ENCODE measurements around the gene JAZF1.

JAZF1 gene

DNA sequence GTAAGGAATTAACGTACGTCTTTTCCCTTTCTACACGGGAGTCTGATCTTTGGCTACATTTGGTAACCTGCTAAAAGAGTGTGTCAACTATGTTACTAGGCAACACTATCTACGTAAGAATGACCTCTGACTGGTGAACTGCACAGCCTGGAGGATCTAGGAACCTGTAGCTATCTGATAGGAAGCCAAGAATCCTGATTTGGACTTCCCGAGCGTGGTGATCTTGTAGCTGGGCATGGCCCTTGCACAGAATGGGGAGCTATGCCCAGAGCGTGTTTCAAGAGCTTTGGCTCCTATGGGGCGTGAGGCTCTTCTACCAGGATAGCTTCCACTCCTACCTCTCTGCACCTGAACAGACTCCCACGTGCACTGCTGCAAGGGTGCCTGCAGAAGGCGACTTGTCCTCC is 283.2 kb downstream of the JAZF1 start:
- Histone ChIP-seq H3K27ac (ENCODE audit: low read depth, low read length) (no peak overlapping the region), H2AFZ (ENCODE audit: low read depth, low read length, severe bottlenecking) (no peak overlapping the region), H3K36me3 (ENCODE audit: low read length) (no peaks in the 10 kb centered on the region), H3K27me3 (ENCODE audit: low read length) (no peaks in the 10 kb centered on the region), H3K9me3 (ENCODE audit: insufficient read depth, low read length) (no peaks in the 10 kb centered on the region), H3K9me2 (replicated peaks; ENCODE audit: insufficient read depth, low read length) (no peaks in the 10 kb centered on the region), H4K20me1 (ENCODE audit: low read depth, low read length) (no peaks in the 10 kb centered on the region), H3K4me3 (ENCODE audit: insufficient read depth, low read length, poor library complexity, severe bottlenecking) (no peak overlapping the region), H3K79me2 (ENCODE audit: insufficient read depth, low read length) (no peaks in the 10 kb centered on the region), H3K4me2 (ENCODE audit: low read depth, low read length, poor library complexity, severe bottlenecking) (no peak overlapping the region), H3F3A (ENCODE audit: insufficient read depth) (peaks cover 9% of the 10 kb centered on the region; the same call in 1 of the 2 replicates), H3K9ac (ENCODE audit: low read length) (no peak overlapping the region)
- TF ChIP-seq, protein P1, sequence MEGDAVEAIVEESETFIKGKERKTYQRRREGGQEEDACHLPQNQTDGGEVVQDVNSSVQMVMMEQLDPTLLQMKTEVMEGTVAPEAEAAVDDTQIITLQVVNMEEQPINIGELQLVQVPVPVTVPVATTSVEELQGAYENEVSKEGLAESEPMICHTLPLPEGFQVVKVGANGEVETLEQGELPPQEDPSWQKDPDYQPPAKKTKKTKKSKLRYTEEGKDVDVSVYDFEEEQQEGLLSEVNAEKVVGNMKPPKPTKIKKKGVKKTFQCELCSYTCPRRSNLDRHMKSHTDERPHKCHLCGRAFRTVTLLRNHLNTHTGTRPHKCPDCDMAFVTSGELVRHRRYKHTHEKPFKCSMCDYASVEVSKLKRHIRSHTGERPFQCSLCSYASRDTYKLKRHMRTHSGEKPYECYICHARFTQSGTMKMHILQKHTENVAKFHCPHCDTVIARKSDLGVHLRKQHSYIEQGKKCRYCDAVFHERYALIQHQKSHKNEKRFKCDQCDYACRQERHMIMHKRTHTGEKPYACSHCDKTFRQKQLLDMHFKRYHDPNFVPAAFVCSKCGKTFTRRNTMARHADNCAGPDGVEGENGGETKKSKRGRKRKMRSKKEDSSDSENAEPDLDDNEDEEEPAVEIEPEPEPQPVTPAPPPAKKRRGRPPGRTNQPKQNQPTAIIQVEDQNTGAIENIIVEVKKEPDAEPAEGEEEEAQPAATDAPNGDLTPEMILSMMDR (IDR thresholded peaks at IDR 0.05; ENCODE audit: insufficient read depth, low read length, poor library complexity, severe bottlenecking): no peak
- no peak for TF ChIP-seq EZH2phosphoT487 (conservative IDR thresholded peaks at IDR 0.05; ENCODE audit: low read length)

DNA sequence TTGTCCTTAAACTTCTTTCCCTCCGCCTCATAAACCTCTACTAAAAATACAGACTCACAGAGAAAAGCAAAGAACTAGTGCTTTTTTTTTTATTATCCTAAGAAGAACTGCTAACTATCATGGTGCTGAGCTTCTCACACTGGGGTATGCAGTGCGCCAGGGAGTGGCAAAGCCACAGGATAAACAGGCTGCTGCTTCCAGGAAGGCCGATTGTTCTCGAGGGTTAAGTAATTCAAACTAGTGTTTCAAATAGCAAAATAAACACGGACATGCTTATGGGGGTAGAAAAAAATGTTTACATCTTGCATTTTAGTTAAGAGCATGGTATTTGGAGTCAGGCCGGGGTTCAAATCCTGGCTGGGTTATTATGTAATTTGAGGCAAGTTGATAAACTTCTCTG is 283.6 kb downstream of the JAZF1 start:
- Histone ChIP-seq H3K4me2 (ENCODE audit: low read depth, low read length, poor library complexity, severe bottlenecking) (no peak overlapping the region), H3K27ac (ENCODE audit: low read depth, low read length) (no peak overlapping the region), H4K20me1 (ENCODE audit: low read depth, low read length) (no peaks in the 10 kb centered on the region), H3K36me3 (ENCODE audit: low read length) (no peaks in the 10 kb centered on the region), H3K27me3 (ENCODE audit: low read length) (no peaks in the 10 kb centered on the region), H3K9me2 (replicated peaks; ENCODE audit: insufficient read depth, low read length) (no peaks in the 10 kb centered on the region), H3K4me3 (ENCODE audit: insufficient read depth, low read length, poor library complexity, severe bottlenecking) (no peak overlapping the region), H2AFZ (ENCODE audit: low read depth, low read length, severe bottlenecking) (no peak overlapping the region), H3K79me2 (ENCODE audit: insufficient read depth, low read length) (no peaks in the 10 kb centered on the region), H3F3A (ENCODE audit: insufficient read depth) (peaks cover 9% of the 10 kb centered on the region; the same call in 1 of the 2 replicates), H3K9me3 (ENCODE audit: insufficient read depth, low read length) (no peaks in the 10 kb centered on the region), H3K9ac (ENCODE audit: low read length) (no peak overlapping the region)
- TF ChIP-seq, protein P1 (IDR thresholded peaks at IDR 0.05; ENCODE audit: insufficient read depth, low read length, poor library complexity, severe bottlenecking): no peak
- no peak for TF ChIP-seq EZH2phosphoT487 (conservative IDR thresholded peaks at IDR 0.05; ENCODE audit: low read length)

DNA sequence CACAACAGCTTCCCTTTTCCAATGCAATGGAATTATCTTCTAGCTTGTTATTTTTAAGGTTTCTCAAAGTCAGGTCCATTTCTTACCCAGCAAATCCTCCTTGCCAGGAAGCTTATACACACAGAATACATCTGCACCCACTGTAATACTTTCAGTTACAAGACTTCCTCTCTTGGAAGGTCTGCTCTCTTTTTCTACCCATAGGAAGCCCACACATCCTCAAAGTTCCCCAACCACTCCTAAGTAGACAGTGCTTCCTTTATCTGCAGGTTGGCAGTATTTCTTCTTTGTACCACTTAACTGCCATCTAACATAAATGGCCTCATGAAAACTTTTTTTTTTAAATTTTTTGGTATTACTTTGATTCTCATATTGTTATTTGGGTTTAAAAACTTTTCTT is 285.0 kb downstream of the JAZF1 start:
- Histone ChIP-seq H2AFZ (ENCODE audit: low read depth, low read length, severe bottlenecking) (no peak overlapping the region), H3K79me2 (ENCODE audit: insufficient read depth, low read length) (no peaks in the 10 kb centered on the region), H3K4me2 (ENCODE audit: low read depth, low read length, poor library complexity, severe bottlenecking) (no peak overlapping the region), H4K20me1 (ENCODE audit: low read depth, low read length) (no peaks in the 10 kb centered on the region), H3K9me3 (ENCODE audit: insufficient read depth, low read length) (no peaks in the 10 kb centered on the region), H3K9ac (ENCODE audit: low read length) (no peak overlapping the region), H3K4me3 (ENCODE audit: insufficient read depth, low read length, poor library complexity, severe bottlenecking) (no peak overlapping the region), H3K27me3 (ENCODE audit: low read length) (no peaks in the 10 kb centered on the region), H3K9me2 (replicated peaks; ENCODE audit: insufficient read depth, low read length) (no peaks in the 10 kb centered on the region), H3K27ac (ENCODE audit: low read depth, low read length) (no peak overlapping the region), H3F3A (ENCODE audit: insufficient read depth) (no peaks in the 10 kb centered on the region), H3K36me3 (ENCODE audit: low read length) (no peaks in the 10 kb centered on the region)
- TF ChIP-seq, protein P1 (IDR thresholded peaks at IDR 0.05; ENCODE audit: insufficient read depth, low read length, poor library complexity, severe bottlenecking): no peak
- no peak for TF ChIP-seq EZH2phosphoT487 (conservative IDR thresholded peaks at IDR 0.05; ENCODE audit: low read length)

Measured in SU-DHL-6 (cell line).